T-helper 17 cell (primary cell): ENCODE measurements around the gene PTGDS. TPM values are rescaled to one million over a fixed set of nuclear protein-coding genes. Genes with fewer than 3 reads are reported as not detected.
A peak's percentile ranks its signal among the peaks of the same experiment; 100 is the strongest.

Source experiments
- ATAC-seq: fragments of 150-1000 bp; cut with Tn5 transposase; 2 replicates; pipeline ENCODE4 v1.10.0; 2021; ENCODE audit warnings: mild to moderate bottlenecking, moderate library complexity
- DNase-seq, 3 donors: peaks; one replicate each; pipeline versions ENCODE4 v3.0.0 to v3.0.0-alpha.2; 2020 to 2021
- H3K9me3 ChIP-seq: one replicate; pipeline ENCODE4 v1.7.0; 2013; ENCODE audit warnings: low read length, mild to moderate bottlenecking; ENCODE audit not compliant: control insufficient read depth, poor library complexity, severe bottlenecking
- H3K27ac Mint-ChIP-seq: one replicate; pipeline ENCODE4 v1.8.0; 2022; ENCODE audit warnings: mild to moderate bottlenecking, moderate library complexity, mixed read lengths
- H3K27me3 Mint-ChIP-seq: one replicate; pipeline ENCODE4 v1.8.0; 2022; ENCODE audit warnings: mixed read lengths
- H3K36me3 Mint-ChIP-seq: one replicate; pipeline ENCODE4 v1.8.0; 2022; ENCODE audit warnings: low read depth, mixed read lengths
- H3K4me1 Mint-ChIP-seq: one replicate; pipeline ENCODE4 v1.8.0; 2022; ENCODE audit warnings: mild to moderate bottlenecking, mixed read lengths
- H3K4me3 Mint-ChIP-seq: one replicate; pipeline ENCODE4 v1.8.0; 2022; ENCODE audit warnings: mild to moderate bottlenecking, moderate library complexity, mixed read lengths
- total RNA-seq, 4 donors: library from RNA in 2 of 4; stranded (reverse) in 2 of 4; gene quantifications; one replicate each; pipeline ENCODE4 v1.2.3 and lab custom pipeline; 2022 to 2026

Gene PTGDS
- total RNA-seq, 2 donors from 2014 or later, result 21.4 to 166 TPM

- peak; percentile 98 for ATAC-seq
- Mint-ChIP-seq H3K4me3 (peak overlapping the region; percentile 92), H3K4me1 (peaks cover 6% of the 10 kb centered on the region), H3K27ac (peak overlapping the region; percentile 60), H3K36me3 (no peaks in the 10 kb centered on the region), H3K27me3 (no peaks in the 10 kb centered on the region)
- peak; percentile 92 to 93 (median 93) for DNase-seq
- no peaks in the 10 kb centered on the region for H3K9me3 ChIP-seq
Observed at GRCh38 chr9:136949817-136950655, 27.3 kb upstream of the PTGDS start.

DNA sequence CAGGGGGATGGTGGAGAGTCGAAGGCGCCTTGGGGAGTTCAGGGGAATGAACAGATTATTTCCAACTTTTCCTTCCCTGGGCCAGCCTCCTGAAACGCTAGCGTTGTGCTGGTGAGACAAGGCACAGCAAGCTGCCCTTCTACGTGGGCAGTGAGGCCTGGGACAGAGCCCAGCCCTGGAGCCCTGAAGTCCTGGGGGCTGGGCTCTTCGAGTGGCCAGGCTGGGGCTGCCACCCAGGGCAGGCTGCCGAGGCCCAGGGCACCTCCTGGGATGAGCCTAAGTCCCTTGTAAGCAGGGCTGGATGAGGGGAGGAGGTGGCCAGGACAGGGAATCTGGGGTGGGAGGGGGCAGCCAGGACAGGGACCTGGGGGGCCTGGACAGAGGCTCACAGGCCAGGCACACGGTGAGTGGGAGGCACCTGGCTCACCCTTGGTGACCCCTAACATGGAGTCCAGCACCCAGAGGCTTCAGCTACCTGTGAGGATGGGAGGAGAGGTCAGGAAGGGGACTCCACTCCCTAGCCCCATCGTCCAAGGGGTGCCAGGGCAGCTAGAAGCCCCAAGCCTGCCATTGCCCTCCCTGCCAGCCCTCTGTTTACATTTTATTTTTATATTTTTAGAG is 26.5 kb upstream of the PTGDS start:
- H3K9me3 ChIP-seq, result no peaks in the 10 kb centered on the region
- Mint-ChIP-seq H3K36me3 (no peaks in the 10 kb centered on the region), H3K27me3 (no peaks in the 10 kb centered on the region), H3K27ac (peak overlapping the region; percentile 60), H3K4me3 (peak overlapping the region; percentile 92), H3K4me1 (peaks cover 9% of the 10 kb centered on the region)
- DNase-seq (no peak), ATAC-seq (no peak)

GRCh38 chr9:136951541-136952320 is 25.6 kb upstream of the PTGDS start, which contains the start of gene LCN12:
Gene LCN12, plus strand, starts transcription at chr9:136952273. Its CDS starts 55 bp downstream, at chr9:136952328.
- H3K4me1 Mint-ChIP-seq, result peaks cover 9% of the 10 kb centered on the region
- DNase-seq, result peak in 1 of 3 donors; percentile 7
- H3K9me3 ChIP-seq, result no peaks in the 10 kb centered on the region
- no peak within 1 kb of the TSS for H3K4me3 Mint-ChIP-seq
- H3K36me3 Mint-ChIP-seq, result no peaks in the 10 kb centered on the region
- H3K27me3 Mint-ChIP-seq, result no peaks in the 10 kb centered on the region
- ATAC-seq, result no peak
- H3K27ac Mint-ChIP-seq, result peak within 1 kb of the TSS; percentile 60

- H3K36me3 Mint-ChIP-seq, result no peaks in the 10 kb centered on the region
- peaks cover 9% of the 10 kb centered on the region for H3K4me1 Mint-ChIP-seq
- H3K4me3 Mint-ChIP-seq, result no peak overlapping the region
- ATAC-seq (no peak), DNase-seq (no peak)
- H3K27me3 Mint-ChIP-seq, result no peaks in the 10 kb centered on the region
- H3K9me3 ChIP-seq, result no peaks in the 10 kb centered on the region
- no peak overlapping the region for H3K27ac Mint-ChIP-seq
Observed at GRCh38 chr9:136952321-136952850, 24.9 kb upstream of the PTGDS start.

GRCh38 chr9:136952876-136953770 is 24.2 kb upstream of the PTGDS start:
- ATAC-seq (no peak), DNase-seq (no peak)
- no peaks in the 10 kb centered on the region for H3K9me3 ChIP-seq
- H3K27ac Mint-ChIP-seq, result no peak overlapping the region
- peaks cover 10% of the 10 kb centered on the region for H3K4me1 Mint-ChIP-seq
- no peaks in the 10 kb centered on the region for H3K36me3 Mint-ChIP-seq
- H3K27me3 Mint-ChIP-seq, result no peaks in the 10 kb centered on the region
- no peak overlapping the region for H3K4me3 Mint-ChIP-seq

DNA sequence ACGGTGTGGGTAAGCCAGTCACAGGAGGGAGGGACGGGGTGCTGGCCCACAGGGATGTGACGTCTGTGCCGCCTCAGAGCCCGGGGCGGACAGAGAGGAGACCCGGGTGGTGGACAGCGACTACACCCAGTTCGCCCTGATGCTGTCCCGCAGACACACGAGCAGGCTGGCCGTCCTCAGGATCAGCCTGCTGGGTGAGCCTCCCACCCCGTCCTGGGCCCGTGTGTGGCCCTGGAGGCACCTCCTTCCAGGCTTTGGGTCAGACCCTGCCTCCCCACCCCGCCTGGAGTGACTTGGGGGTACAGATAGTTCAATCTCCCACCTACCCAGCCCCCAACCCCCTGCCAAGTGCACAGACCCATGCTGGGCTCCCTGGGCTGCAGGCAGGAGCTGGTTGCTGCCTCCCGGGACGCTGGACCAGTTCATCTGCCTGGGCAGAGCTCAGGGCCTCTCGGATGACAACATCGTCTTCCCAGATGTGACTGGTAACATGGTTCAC is 23.5 kb upstream of the PTGDS start:
- Mint-ChIP-seq H3K4me1 (peaks cover 17% of the 10 kb centered on the region), H3K4me3 (no peak overlapping the region), H3K27ac (no peak overlapping the region), H3K36me3 (no peaks in the 10 kb centered on the region), H3K27me3 (no peaks in the 10 kb centered on the region)
- no peaks in the 10 kb centered on the region for H3K9me3 ChIP-seq
- ATAC-seq (no peak), DNase-seq (no peak)

DNA sequence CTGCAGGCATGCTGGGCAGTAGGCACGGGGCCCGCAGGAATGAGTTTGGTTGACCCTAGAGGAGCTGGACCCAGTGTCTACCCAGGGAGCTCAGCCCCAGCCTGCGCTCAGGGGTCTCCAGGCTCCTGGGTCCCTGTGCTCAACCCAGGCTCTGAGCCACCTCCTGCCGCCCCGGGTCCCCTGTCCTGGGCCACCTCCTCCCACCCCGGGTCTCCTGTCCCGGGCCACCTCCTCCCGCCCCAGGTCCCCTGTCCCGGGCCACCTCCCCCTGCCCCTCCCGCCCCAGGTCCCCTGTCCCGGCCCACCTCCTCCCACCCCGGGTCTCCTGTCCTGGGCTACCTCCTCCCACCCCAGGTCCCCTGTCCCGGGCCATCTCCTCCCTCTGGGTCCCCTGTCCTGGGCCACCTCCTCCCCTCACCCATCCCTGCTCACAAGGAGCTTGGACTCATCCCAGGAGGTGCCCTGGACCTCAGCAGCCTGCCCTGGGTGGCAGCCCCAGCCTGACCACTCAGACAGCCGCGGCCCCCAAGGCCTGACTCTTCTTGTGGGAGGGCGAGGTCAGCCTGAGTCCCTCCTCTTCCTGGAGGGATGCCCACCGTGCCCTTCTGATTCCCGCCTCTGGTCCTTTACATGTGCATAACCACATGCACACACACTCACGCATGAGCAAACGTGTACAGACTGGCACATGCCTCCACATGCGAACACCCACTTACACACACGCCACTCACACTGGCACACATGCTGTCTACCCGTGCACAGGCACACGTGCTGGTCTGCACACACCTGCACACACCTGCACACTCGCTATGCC is 22.8 kb upstream of the PTGDS start:
- peaks cover 21% of the 10 kb centered on the region for H3K4me1 Mint-ChIP-seq
- DNase-seq, result no peak
- H3K9me3 ChIP-seq, result no peaks in the 10 kb centered on the region
- H3K27me3 Mint-ChIP-seq, result no peaks in the 10 kb centered on the region
- H3K4me3 Mint-ChIP-seq, result no peak overlapping the region
- no peak for ATAC-seq
- peak overlapping the region; percentile 16 for H3K27ac Mint-ChIP-seq
- no peaks in the 10 kb centered on the region for H3K36me3 Mint-ChIP-seq

GRCh38 chr9:136955202-136955942 is 21.9 kb upstream of the PTGDS start:
- H3K9me3 ChIP-seq, result no peaks in the 10 kb centered on the region
- ATAC-seq, result no peak
- H3K36me3 Mint-ChIP-seq, result no peaks in the 10 kb centered on the region
- DNase-seq, result no peak
- no peak overlapping the region for H3K27ac Mint-ChIP-seq
- H3K27me3 Mint-ChIP-seq, result no peaks in the 10 kb centered on the region
- H3K4me1 Mint-ChIP-seq, result peaks cover 23% of the 10 kb centered on the region
- H3K4me3 Mint-ChIP-seq, result no peak overlapping the region

DNA sequence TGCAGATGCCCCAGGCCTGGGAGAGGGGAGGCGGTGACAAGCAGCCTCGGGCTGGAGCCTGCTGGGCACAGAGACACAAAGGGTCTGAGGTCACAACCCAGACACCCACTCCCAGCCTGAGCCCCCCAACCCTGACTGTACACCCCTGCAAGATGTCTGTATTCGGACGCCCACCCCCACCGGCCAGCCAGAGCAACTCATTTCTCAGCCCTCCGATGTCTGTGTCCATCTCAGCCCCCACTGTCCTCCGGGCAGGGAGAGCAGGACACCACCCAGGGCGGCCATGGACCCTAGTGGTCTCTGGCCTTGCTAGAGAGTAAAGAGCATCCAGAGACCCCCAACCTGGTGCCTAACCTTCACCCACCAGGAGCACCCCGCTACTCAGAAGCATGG is 21.4 kb upstream of the PTGDS start:
- Mint-ChIP-seq H3K4me1 (peaks cover 27% of the 10 kb centered on the region), H3K36me3 (no peaks in the 10 kb centered on the region), H3K4me3 (no peak overlapping the region), H3K27ac (no peak overlapping the region), H3K27me3 (no peaks in the 10 kb centered on the region)
- no peaks in the 10 kb centered on the region for H3K9me3 ChIP-seq
- DNase-seq (no peak), ATAC-seq (no peak)

GRCh38 chr9:136956604-136957003 is 20.7 kb upstream of the PTGDS start:
- Mint-ChIP-seq H3K4me3 (no peak overlapping the region), H3K4me1 (peaks cover 27% of the 10 kb centered on the region), H3K27me3 (no peaks in the 10 kb centered on the region), H3K36me3 (no peaks in the 10 kb centered on the region), H3K27ac (no peak overlapping the region)
- ATAC-seq, result no peak
- DNase-seq, result no peak
- H3K9me3 ChIP-seq, result no peaks in the 10 kb centered on the region

DNA sequence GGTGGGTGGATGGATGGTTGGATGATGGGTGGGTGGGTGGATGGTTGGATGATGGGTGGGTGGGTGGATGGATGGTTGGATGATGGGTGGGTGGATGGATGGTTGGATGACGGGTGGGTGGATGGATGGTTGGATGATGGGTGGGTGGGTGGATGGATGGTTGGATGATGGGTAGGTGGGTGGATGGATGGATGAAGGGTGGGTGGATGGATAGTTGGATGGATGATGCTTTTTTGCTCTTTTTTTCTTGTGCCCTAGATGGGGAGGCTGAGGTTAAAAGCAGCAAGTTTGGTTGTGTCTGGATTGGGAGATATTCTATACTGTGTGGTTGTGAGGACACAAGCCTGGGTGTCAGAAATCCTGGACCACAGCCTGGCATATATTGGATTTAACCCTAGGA is 19.8 kb upstream of the PTGDS start:
- H3K4me1 Mint-ChIP-seq, result peaks cover 27% of the 10 kb centered on the region
- no peak overlapping the region for H3K4me3 Mint-ChIP-seq
- DNase-seq (no peak), ATAC-seq (no peak)
- no peaks in the 10 kb centered on the region for H3K27me3 Mint-ChIP-seq
- no peaks in the 10 kb centered on the region for H3K9me3 ChIP-seq
- no peaks in the 10 kb centered on the region for H3K36me3 Mint-ChIP-seq
- no peak overlapping the region for H3K27ac Mint-ChIP-seq
